CD8-positive, alpha-beta memory T cell (primary cell): ENCODE measurements around the gene ORC1. TPM values are rescaled to one million over a fixed set of nuclear protein-coding genes. Genes with fewer than 3 reads are reported as not detected.

Experiments used
- CTCF ChIA-PET: fragments of 350-600 bp; sonication (Branson Sonifier 250); formaldehyde crosslinking; loops from one replicate; lab custom pipeline; 2021; ENCODE audit warnings: antibody characterized with exemption; lab: Charles Lee
- POLR2A ChIA-PET: fragments of 350-600 bp; sonication (Branson Sonifier 250); formaldehyde crosslinking; loops from one replicate; lab custom pipeline; 2021; ENCODE audit warnings: antibody characterized with exemption; lab: Charles Lee
- DNase-seq, 5 donors: peaks; one replicate each; pipeline versions ENCODE4 v3.0.0 to v3.0.0-alpha.2; 2020 to 2022; ENCODE audit warnings: mixed read lengths in 1 of 5
- H3K27ac ChIP-seq: one replicate; pipeline ENCODE4 v1.7.0; 2013; ENCODE audit warnings: low read depth, mild to moderate bottlenecking, low read length, moderate library complexity
- H3K27me3 ChIP-seq: 2 replicates; pipeline ENCODE4 v1.7.0; 2013; ENCODE audit warnings: low read length, mild to moderate bottlenecking; ENCODE audit not compliant: insufficient read depth, poor library complexity, severe bottlenecking
- H3K36me3 ChIP-seq: 2 replicates; pipeline ENCODE4 v1.7.0; 2013; ENCODE audit warnings: mild to moderate bottlenecking, low read length, moderate library complexity; ENCODE audit not compliant: insufficient read depth
- H3K4me1 ChIP-seq: 2 replicates; pipeline ENCODE4 v1.7.0; 2013; ENCODE audit warnings: mild to moderate bottlenecking, low read length, moderate library complexity; ENCODE audit not compliant: insufficient read depth
- H3K4me3 ChIP-seq: 2 replicates; pipeline ENCODE4 v1.7.0; 2013; ENCODE audit warnings: mild to moderate bottlenecking, low read length
- H3K9me3 ChIP-seq: 2 replicates; pipeline ENCODE4 v1.7.0; 2013; ENCODE audit warnings: mild to moderate bottlenecking, low read length
- H3K27ac Mint-ChIP-seq, 8 donors: one replicate each; pipeline ENCODE4 v1.8.0; 2020 to 2021; ENCODE audit warnings: mixed read lengths in 8 of 8, mild to moderate bottlenecking in 6 of 8, inconsistent platforms in 3 of 8, moderate library complexity in 3 of 8
- H3K27me3 Mint-ChIP-seq, 2 donors: one replicate each; pipeline ENCODE4 v1.8.0; 2020 to 2021; ENCODE audit warnings: mixed read lengths in 2 of 2, mild to moderate bottlenecking in 1 of 2, moderate library complexity in 1 of 2
- H3K36me3 Mint-ChIP-seq, 3 donors: one replicate each; pipeline ENCODE4 v1.8.0; 2020 to 2021; ENCODE audit warnings: mixed read lengths in 3 of 3, inconsistent platforms in 1 of 3, mild to moderate bottlenecking in 1 of 3
- H3K4me1 Mint-ChIP-seq, 3 donors: one replicate each; pipeline ENCODE4 v1.8.0; 2020 to 2021; ENCODE audit warnings: mixed read lengths in 3 of 3, inconsistent platforms in 1 of 3, mild to moderate bottlenecking in 1 of 3
- H3K4me3 Mint-ChIP-seq, 7 donors: one replicate each; pipeline ENCODE4 v1.8.0; 2020 to 2021; ENCODE audit warnings: mixed read lengths in 7 of 7, mild to moderate bottlenecking in 6 of 7, moderate library complexity in 4 of 7, inconsistent platforms in 2 of 7
- H3K9me3 Mint-ChIP-seq, 5 donors: one replicate each; pipeline ENCODE4 v1.8.0; 2020 to 2022; ENCODE audit warnings: mixed read lengths in 5 of 5, mild to moderate bottlenecking in 3 of 5, moderate library complexity in 2 of 5, inconsistent platforms in 1 of 5
- polyA plus RNA-seq: library from polyadenylated mRNA; unstranded; fragments of 300-500 nt; fragmentation: Illumina TruSeq; gene quantifications from one replicate; pipeline ENCODE4 v1.2.3, GENCODE V29; 2021
- total RNA-seq, 2 experiments: library from RNA; stranded (reverse); gene quantifications; one replicate each; pipeline ENCODE4 v1.2.3, GENCODE V29; 2021

ORC1 gene
- total and polyA plus RNA-seq, 3 experiments from 2014 or later = 0.55 to 40.6 (median 39.8) TPM

GRCh38 chr1:52365746-52366516 is 38.3 kb downstream of the ORC1 start, which contains the start of gene CC2D1B:
TSS of gene CC2D1B (minus strand) at chr1:52366205. CDS start at chr1:52364620, 1,585 bp downstream.
- peaks cover 37 to 55% (median 55%) of the 10 kb centered on the region in 3 donors for H3K4me1 Mint-ChIP-seq
- H3K27ac Mint-ChIP-seq = peak within 1 kb of the TSS; percentile 80 to 98 (median 97)
- peaks cover 33% of the 10 kb centered on the region for H3K4me1 ChIP-seq
- DNase-seq = peak; percentile 99 to 100 (median 100)
- peak within 1 kb of the TSS; percentile 91 for H3K4me3 ChIP-seq
- ChIA-PET CTCF (interaction anchor here (1.0 to 1.6 kb wide), 4 partner anchors 17 to 267 kb away, joined by 3 to 4 read pairs (median 3); partner anchors contain the start of genes ORC1, PRPF38A and SHISAL2A), POLR2A (interaction anchor here (0.6 to 1.3 kb wide), 10 partner anchors 9 to 267 kb away, joined by 3 to 9 read pairs (median 3); partner anchors contain the start of genes ORC1, PRPF38A, SHISAL2A and ZFYVE9)
- H3K27me3 ChIP-seq = no peaks in the 10 kb centered on the region
- peak within 1 kb of the TSS; percentile 89 for H3K27ac ChIP-seq
- peak within 1 kb of the TSS; percentile 92 to 96 (median 93) for H3K4me3 Mint-ChIP-seq
- peaks cover 0 to 34% (median 4%) of the 10 kb centered on the region in 3 donors for H3K36me3 Mint-ChIP-seq
- H3K36me3 ChIP-seq = peaks cover 25% of the 10 kb centered on the region
- no peaks in the 10 kb centered on the region for H3K27me3 Mint-ChIP-seq
- H3K9me3 Mint-ChIP-seq = no peaks in the 10 kb centered on the region
- no peaks in the 10 kb centered on the region for H3K9me3 ChIP-seq

GRCh38 chr1:52365071-52365745 is 39.0 kb downstream of the ORC1 start:
- Mint-ChIP-seq H3K36me3 (peaks cover 0 to 41% (median 4%) of the 10 kb centered on the region in 3 donors), H3K4me3 (peak overlapping the region; percentile 92 to 96 (median 93)), H3K27me3 (no peaks in the 10 kb centered on the region), H3K27ac (peak overlapping the region; percentile 80 to 98 (median 97)), H3K9me3 (no peaks in the 10 kb centered on the region), H3K4me1 (peaks cover 37 to 55% (median 55%) of the 10 kb centered on the region in 3 donors)
- ChIA-PET CTCF (interaction anchor here (1.0 to 1.6 kb wide), 4 partner anchors 15 to 268 kb away, joined by 3 to 4 read pairs (median 4); partner anchors contain the start of gene SHISAL2A), POLR2A (interaction anchor here (0.6 to 1.5 kb wide), 8 partner anchors 15 to 268 kb away, joined by 3 to 9 read pairs (median 4); partner anchors contain the start of genes ORC1, PRPF38A, SHISAL2A and ZFYVE9)
- peak in 1 of 5 donors; percentile 10 for DNase-seq
- peaks cover 33% of the 10 kb centered on the region for H3K4me1 ChIP-seq
- H3K27me3 ChIP-seq = no peaks in the 10 kb centered on the region
- H3K36me3 ChIP-seq = peaks cover 32% of the 10 kb centered on the region
- H3K9me3 ChIP-seq = no peaks in the 10 kb centered on the region
- H3K4me3 ChIP-seq = peak overlapping the region; percentile 91
- H3K27ac ChIP-seq = peak overlapping the region; percentile 89

GRCh38 chr1:52364235-52364839 is 39.9 kb downstream of the ORC1 start:
- Histone ChIP-seq H3K4me3 (peak overlapping the region; percentile 91), H3K27ac (peak overlapping the region; percentile 89)

GRCh38 chr1:52360595-52360968 is 43.6 kb downstream of the ORC1 start:
- ChIA-PET POLR2A (no interaction called here), CTCF (interaction anchor here (1.2 kb wide), 1 partner anchor 10 kb away, joined by 4 read pairs; no protein-coding TSS in a partner anchor)
- Histone ChIP-seq H3K36me3 (peaks cover 79% of the 10 kb centered on the region), H3K4me1 (peaks cover 25% of the 10 kb centered on the region), H3K9me3 (no peaks in the 10 kb centered on the region), H3K27ac (no peak overlapping the region), H3K27me3 (no peaks in the 10 kb centered on the region), H3K4me3 (no peak overlapping the region)
- Mint-ChIP-seq H3K4me1 (peaks cover 20 to 33% (median 33%) of the 10 kb centered on the region in 3 donors), H3K9me3 (no peaks in the 10 kb centered on the region), H3K36me3 (peaks cover 4 to 87% (median 15%) of the 10 kb centered on the region in 3 donors), H3K27ac (peak overlapping the region in 2 of 8 donors; percentile 22 to 37), H3K27me3 (no peaks in the 10 kb centered on the region), H3K4me3 (peak overlapping the region in 1 of 7 donors; percentile 51)
- DNase-seq = no peak

More at GRCh38 chr1:52364235-52364839, 39.9 kb downstream of the ORC1 start:
- Histone ChIP-seq H3K9me3 (no peaks in the 10 kb centered on the region), H3K4me1 (peaks cover 33% of the 10 kb centered on the region), H3K36me3 (peaks cover 41% of the 10 kb centered on the region), H3K27me3 (no peaks in the 10 kb centered on the region)
- ChIA-PET POLR2A (interaction anchor here (1.5 kb wide), 1 partner anchor 40 kb away, joined by 3 read pairs; the partner anchor contains the start of genes ORC1 and PRPF38A), CTCF (interaction anchor here (1.5 kb wide), 1 partner anchor 14 kb away, joined by 4 read pairs; no protein-coding TSS in a partner anchor)
- peak overlapping the region in 7 of 8 donors; percentile 72 to 97 (median 93) for H3K27ac Mint-ChIP-seq
- H3K4me1 Mint-ChIP-seq = peaks cover 37 to 55% (median 55%) of the 10 kb centered on the region in 3 donors
- peak overlapping the region; percentile 92 to 96 (median 93) for H3K4me3 Mint-ChIP-seq
- peaks cover 0 to 50% (median 6%) of the 10 kb centered on the region in 3 donors for H3K36me3 Mint-ChIP-seq
- H3K9me3 Mint-ChIP-seq = no peaks in the 10 kb centered on the region
- no peak for DNase-seq
- no peaks in the 10 kb centered on the region for H3K27me3 Mint-ChIP-seq

- Mint-ChIP-seq H3K4me1 (peaks cover 14 to 26% (median 26%) of the 10 kb centered on the region in 3 donors), H3K27ac (peak overlapping the region in 3 of 8 donors; percentile 22 to 63 (median 37)), H3K27me3 (no peaks in the 10 kb centered on the region), H3K9me3 (no peaks in the 10 kb centered on the region), H3K36me3 (peaks cover 4 to 89% (median 17%) of the 10 kb centered on the region in 3 donors), H3K4me3 (no peak overlapping the region)
- Histone ChIP-seq H3K27ac (no peak overlapping the region), H3K36me3 (peaks cover 85% of the 10 kb centered on the region), H3K4me1 (peaks cover 21% of the 10 kb centered on the region), H3K27me3 (no peaks in the 10 kb centered on the region), H3K4me3 (no peak overlapping the region), H3K9me3 (no peaks in the 10 kb centered on the region)
- CTCF ChIA-PET = interaction anchor here (1.1 to 1.2 kb wide), 2 partner anchors 8 to 9 kb away, joined by 3 to 4 read pairs; no protein-coding TSS in a partner anchor
- POLR2A ChIA-PET = no interaction called here
- DNase-seq = no peak
These were observed 44.3 kb downstream of the ORC1 start for GRCh38 chr1:52359676-52360594.

- H3K4me1 Mint-ChIP-seq = peaks cover 5 to 17% (median 17%) of the 10 kb centered on the region in 3 donors
- no peak overlapping the region for H3K4me3 Mint-ChIP-seq
- Histone ChIP-seq H3K36me3 (peaks cover 90% of the 10 kb centered on the region), H3K4me3 (no peak overlapping the region), H3K9me3 (no peaks in the 10 kb centered on the region), H3K4me1 (peaks cover 11% of the 10 kb centered on the region), H3K27ac (no peak overlapping the region), H3K27me3 (no peaks in the 10 kb centered on the region)
- CTCF ChIA-PET = interaction anchor here (1.1 kb wide), 1 partner anchor 9 kb away, joined by 3 read pairs; no protein-coding TSS in a partner anchor
- DNase-seq = no peak
- POLR2A ChIA-PET = no interaction called here
- no peaks in the 10 kb centered on the region for H3K9me3 Mint-ChIP-seq
- H3K27ac Mint-ChIP-seq = peak overlapping the region in 2 of 8 donors; percentile 27
- peaks cover 5 to 94% (median 17%) of the 10 kb centered on the region in 3 donors for H3K36me3 Mint-ChIP-seq
- H3K27me3 Mint-ChIP-seq = no peaks in the 10 kb centered on the region
These were observed 45.2 kb downstream of the ORC1 start for GRCh38 chr1:52358851-52359497.
